Fibroblast of lung (primary cell): Measurements from ENCODE around the gene PLEKHA8. TPM values are rescaled to one million over a fixed set of nuclear protein-coding genes. Genes with fewer than 3 reads are reported as not detected.
A peak's percentile ranks its signal among the peaks of the same experiment; 100 is the strongest.
"Not testable (repeated sequence)": the region's sequence is repeated elsewhere in the genome, so short reads cannot be mapped to it uniquely, and the experiment has no call there.

Experiments
- DNase-seq, 2 donors: peaks; one replicate each; pipeline versions ENCODE4 v3.0.0 to v3.0.0-alpha.2; 2010; ENCODE audit warnings: low read depth in 2 of 2
- H2AFZ ChIP-seq: 2 replicates; pipeline ENCODE4 v1.5.1; 2012; ENCODE audit warnings: low read length, control low read depth, inconsistent platforms
- H3K27ac ChIP-seq: 2 replicates; pipeline ENCODE4 v1.5.1; 2011; ENCODE audit warnings: low read length, control low read depth; ENCODE audit not compliant: insufficient read depth
- H3K27me3 ChIP-seq: 2 replicates; pipeline ENCODE4 v1.5.1; 2011; ENCODE audit warnings: mild to moderate bottlenecking, low read length; ENCODE audit not compliant: control insufficient read depth, insufficient read depth
- H3K36me3 ChIP-seq: 2 replicates; pipeline ENCODE4 v1.5.1; 2011; ENCODE audit warnings: low read length; ENCODE audit not compliant: control insufficient read depth, insufficient read depth
- H3K4me1 ChIP-seq: 2 replicates; pipeline ENCODE4 v1.5.1; 2011; ENCODE audit warnings: low read length; ENCODE audit not compliant: control insufficient read depth, insufficient read depth; ENCODE audit errors: extremely low read depth
- H3K4me2 ChIP-seq: 2 replicates; pipeline ENCODE4 v1.5.1; 2011; ENCODE audit warnings: low read length, control low read depth; ENCODE audit not compliant: insufficient read depth; ENCODE audit errors: extremely low read depth
- H3K4me3 ChIP-seq, 4 experiments: fragments of 200-600 bp in 1 of 4; sonication (generic) in 1 of 4; replicated peaks in 1 of 4; 2 replicates each; pipeline ENCODE4 v1.5.1; 2011 to 2016; ENCODE audit warnings: low read length in 4 of 4, low read depth in 3 of 4, mild to moderate bottlenecking in 3 of 4, control low read depth in 2 of 4, inconsistent platforms in 1 of 4, mixed read lengths in 1 of 4; ENCODE audit not compliant: insufficient read depth in 1 of 4; ENCODE audit errors: control extremely low read depth in 1 of 4
- H3K79me2 ChIP-seq: 2 replicates; pipeline ENCODE4 v1.5.1; 2012; ENCODE audit warnings: mild to moderate bottlenecking, low read length, inconsistent platforms; ENCODE audit not compliant: control insufficient read depth, insufficient read depth
- H3K9ac ChIP-seq: 2 replicates; pipeline ENCODE4 v1.5.1; 2011; ENCODE audit warnings: mild to moderate bottlenecking, low read length, control low read depth; ENCODE audit not compliant: insufficient read depth
- H3K9me3 ChIP-seq: 2 replicates; pipeline ENCODE4 v1.5.1; 2012; ENCODE audit warnings: low read depth, low read length; ENCODE audit not compliant: control insufficient read depth, insufficient read depth
- H4K20me1 ChIP-seq: 2 replicates; pipeline ENCODE4 v1.5.1; 2011; ENCODE audit warnings: low read length; ENCODE audit not compliant: control insufficient read depth, insufficient read depth; ENCODE audit errors: extremely low read depth
- CTCF ChIP-seq, 2 donors: IDR thresholded peaks in 1 of 2; conservative IDR thresholded peaks in 1 of 2; 1 replicate in 1 of 2; 2 replicates in 1 of 2; pipeline ENCODE4 v1.5.1; 2011 to 2012; ENCODE audit warnings: low read length in 2 of 2, control low read depth in 1 of 2, inconsistent platforms in 1 of 2, low read depth in 1 of 2, mild to moderate bottlenecking in 1 of 2
- EZH2 ChIP-seq: IDR thresholded peaks from 2 replicates; pipeline ENCODE4 v1.5.1; 2012; ENCODE audit warnings: low read length, control low read depth, mild to moderate bottlenecking; ENCODE audit errors: missing control alignments
- polyA plus RNA-seq, 2 donors: library from polyadenylated mRNA; depleted of rRNA in 1 of 2; stranded (reverse) in 1 of 2; unstranded in 1 of 2; fragments of >200 nt; gene quantifications; 2 replicates each; pipeline ENCODE4 v1.2.1, GENCODE V29; 2011 to 2012; ENCODE audit warnings: missing spikeins in 1 of 2
- total RNA-seq: library from RNA; depleted of rRNA; stranded (reverse); fragments of >200 nt; gene quantifications from 2 replicates; pipeline ENCODE4 v1.2.1, GENCODE V29; 2014

PLEKHA8 gene
- total and polyA plus RNA-seq, 2 donors (not counting 1 experiment from before 2014, with no cell fraction given), result 9.5 to 15.5 TPM

- H3K27ac ChIP-seq, result no peak overlapping the region
Observed at GRCh38 chr7:30093420-30093952, 65.3 kb downstream of the PLEKHA8 start.

GRCh38 chr7:30098599-30098998 lies 70.4 kb downstream of the PLEKHA8 start:
- H3K79me2 ChIP-seq, DNase-seq, H3K27ac ChIP-seq, H3K4me2 ChIP-seq, H3K4me1 ChIP-seq, H3K9ac ChIP-seq, H2AFZ ChIP-seq, H3K36me3 ChIP-seq, H3K9me3 ChIP-seq, H4K20me1 ChIP-seq, H3K27me3 ChIP-seq, H3K4me3 ChIP-seq: not testable (repeated sequence)

More at GRCh38 chr7:30093420-30093952, 65.3 kb downstream of the PLEKHA8 start:
- H3K4me1 ChIP-seq, result peaks cover 3% of the 10 kb centered on the region
- H2AFZ ChIP-seq, result no peak overlapping the region
- H3K9me3 ChIP-seq, result no peaks in the 10 kb centered on the region
- no peak overlapping the region for H3K4me3 ChIP-seq
- H3K4me2 ChIP-seq, result no peak overlapping the region
- no peak for TF ChIP-seq CTCF (conservative IDR thresholded peaks at IDR 0.05 in 1 of 2, IDR thresholded peaks at IDR 0.05 in 1 of 2; ENCODE audit: low read depth in 1 of 2, low read length in 2 of 2)
- no peak for TF ChIP-seq EZH2
- DNase-seq, result peak; percentile 43 to 76
- no peak overlapping the region for H3K9ac ChIP-seq
- no peaks in the 10 kb centered on the region for H3K36me3 ChIP-seq
- H3K79me2 ChIP-seq, result no peaks in the 10 kb centered on the region
- H4K20me1 ChIP-seq, result no peaks in the 10 kb centered on the region
- no peaks in the 10 kb centered on the region for H3K27me3 ChIP-seq

- Histone ChIP-seq H3K4me3 (no peak overlapping the region), H2AFZ (no peak overlapping the region), H4K20me1 (no peaks in the 10 kb centered on the region), H3K9me3 (no peaks in the 10 kb centered on the region), H3K4me2 (no peak overlapping the region), H3K4me1 (no peaks in the 10 kb centered on the region), H3K27me3 (no peaks in the 10 kb centered on the region), H3K9ac (no peak overlapping the region), H3K79me2 (no peaks in the 10 kb centered on the region), H3K36me3 (no peaks in the 10 kb centered on the region), H3K27ac (no peak overlapping the region)
- TF ChIP-seq EZH2 (no peak), CTCF (conservative IDR thresholded peaks at IDR 0.05 in 1 of 2, IDR thresholded peaks at IDR 0.05 in 1 of 2; ENCODE audit: low read depth in 1 of 2, low read length in 2 of 2) (no peak)
- no peak for DNase-seq
Observed at GRCh38 chr7:30102281-30102680, 74.1 kb downstream of the PLEKHA8 start.
